ENCODE measurements around the gene MGMT. TPM values are rescaled to one million over a fixed set of nuclear protein-coding genes. Genes with fewer than 3 reads are reported as not detected.

Gene MGMT
- total RNA-seq, 1 donor from 2014 or later = 51.4 TPM

- DNase-seq (ENCODE audit: low read depth) = no peak
- no peak overlapping the region for H3K4me3 ChIP-seq (ENCODE audit: low read depth, low read length)
- TF ChIP-seq CTCF (conservative IDR thresholded peaks at IDR 0.05; ENCODE audit: low read depth, low read length) = no peak
These were observed 5.9 kb downstream of the MGMT start for GRCh38 chr10:129472696-129473555.

GRCh38 chr10:129474642-129475041 lies 7.6 kb downstream of the MGMT start:
- H3K4me3 ChIP-seq (ENCODE audit: low read depth, low read length) = no peak overlapping the region
- no peak for DNase-seq (ENCODE audit: low read depth)
- no peak for TF ChIP-seq CTCF (conservative IDR thresholded peaks at IDR 0.05; ENCODE audit: low read depth, low read length)

GRCh38 chr10:129476431-129476830 lies 9.4 kb downstream of the MGMT start:
- TF ChIP-seq CTCF (conservative IDR thresholded peaks at IDR 0.05; ENCODE audit: low read depth, low read length) = no peak
- H3K4me3 ChIP-seq (ENCODE audit: low read depth, low read length) = no peak overlapping the region
- no peak for DNase-seq (ENCODE audit: low read depth)

GRCh38 chr10:129477051-129477450 lies 10.0 kb downstream of the MGMT start:
- TF ChIP-seq CTCF (conservative IDR thresholded peaks at IDR 0.05; ENCODE audit: low read depth, low read length) = no peak
- no peak for DNase-seq (ENCODE audit: low read depth)
- no peak overlapping the region for H3K4me3 ChIP-seq (ENCODE audit: low read depth, low read length)

GRCh38 chr10:129481641-129482040 lies 14.6 kb downstream of the MGMT start:
- no peak for DNase-seq (ENCODE audit: low read depth)
- H3K4me3 ChIP-seq (ENCODE audit: low read depth, low read length) = no peak overlapping the region
- no peak for TF ChIP-seq CTCF (conservative IDR thresholded peaks at IDR 0.05; ENCODE audit: low read depth, low read length)

GRCh38 chr10:129483430-129484010 lies 16.5 kb downstream of the MGMT start:
- TF ChIP-seq CTCF (conservative IDR thresholded peaks at IDR 0.05; ENCODE audit: low read depth, low read length) = no peak
- DNase-seq (ENCODE audit: low read depth) = no peak
- H3K4me3 ChIP-seq (ENCODE audit: low read depth, low read length) = no peak overlapping the region

All from epithelial cell of proximal tubule (primary cell).